ENCODE data around the gene A2ML1.

DNA sequence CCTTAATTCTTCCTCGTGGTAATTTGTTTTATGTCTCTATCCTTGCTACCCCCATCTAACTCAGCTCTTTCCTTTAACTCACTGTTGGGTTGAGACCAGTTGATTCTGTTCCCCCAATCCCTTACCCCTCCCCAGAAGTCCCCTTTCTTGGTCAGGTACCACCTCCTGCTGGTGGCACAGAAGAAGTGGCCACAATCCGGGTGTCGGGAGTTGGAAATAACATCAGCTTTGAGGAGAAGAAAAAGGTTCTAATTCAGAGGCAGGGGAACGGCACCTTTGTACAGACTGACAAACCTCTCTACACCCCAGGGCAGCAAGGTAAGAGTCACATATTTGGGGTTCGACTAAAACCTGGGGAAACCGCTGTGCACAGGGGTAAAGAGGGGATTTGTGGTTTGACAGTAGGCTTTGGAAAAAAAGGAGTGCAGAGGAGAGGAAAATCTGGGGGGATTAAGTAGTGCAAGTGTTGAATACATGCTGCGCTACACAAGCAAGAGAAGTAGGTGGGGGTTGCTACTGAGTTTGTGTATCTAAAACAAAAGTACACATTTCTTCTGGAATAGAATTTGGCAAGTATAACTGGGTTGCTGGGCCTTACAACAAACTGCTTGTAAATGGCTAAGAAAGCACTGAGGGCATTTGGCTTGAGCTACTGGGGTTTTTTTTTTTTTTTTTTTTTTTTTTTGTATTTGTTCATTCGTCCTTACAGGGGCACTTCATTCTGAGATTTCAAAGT is 1.3 kb downstream of the A2ML1 start:
- TF ChIP-seq CTCF (IDR thresholded peaks at IDR 0.05) = peak; percentile 28 to 52 (median 44)
- no peak for TF ChIP-seq POLR2AphosphoS5 (IDR thresholded peaks at IDR 0.05)
- no peak for TF ChIP-seq POLR2A (IDR thresholded peaks at IDR 0.05)
